HT1080 (cell line): Measurements from ENCODE around the gene MARVELD3. TPM values are rescaled to one million over a fixed set of nuclear protein-coding genes. Genes with fewer than 3 reads are reported as not detected.
"Not testable (repeated sequence)": the region's sequence is repeated elsewhere in the genome, so short reads cannot be mapped to it uniquely, and the experiment has no call there.

Source experiments
- DNase-seq: peaks from one replicate; pipeline ENCODE4 v3.0.0-alpha.2; 2015; ENCODE audit warnings: low read depth
- polyA plus RNA-seq, 2 experiments: library from polyadenylated mRNA; depleted of rRNA; stranded (reverse); fragments of >200 nt; gene quantifications; 2 replicates each; pipeline ENCODE4 v1.2.3, GENCODE V29; 2015
- total RNA-seq: library from RNA; depleted of rRNA; stranded (reverse); fragments of >200 nt; shearing (Covaris generic); gene quantifications from 2 replicates; pipeline ENCODE4 v1.2.3, GENCODE V29; 2014; rRNA removed

The MARVELD3 gene, protein sequence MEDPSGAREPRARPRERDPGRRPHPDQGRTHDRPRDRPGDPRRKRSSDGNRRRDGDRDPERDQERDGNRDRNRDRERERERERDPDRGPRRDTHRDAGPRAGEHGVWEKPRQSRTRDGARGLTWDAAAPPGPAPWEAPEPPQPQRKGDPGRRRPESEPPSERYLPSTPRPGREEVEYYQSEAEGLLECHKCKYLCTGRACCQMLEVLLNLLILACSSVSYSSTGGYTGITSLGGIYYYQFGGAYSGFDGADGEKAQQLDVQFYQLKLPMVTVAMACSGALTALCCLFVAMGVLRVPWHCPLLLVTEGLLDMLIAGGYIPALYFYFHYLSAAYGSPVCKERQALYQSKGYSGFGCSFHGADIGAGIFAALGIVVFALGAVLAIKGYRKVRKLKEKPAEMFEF
- 0.10 and 0.55 TPM in 2 replicates for total RNA-seq
- not detected in 2 replicates for polyA plus RNA-seq (2015; cell fraction: cytosol; rRNA removed)
- 0.14 TPM in 1 of 2 replicates, not detected in the other for polyA plus RNA-seq (2015; cell fraction: nucleus; rRNA removed)

DNA sequence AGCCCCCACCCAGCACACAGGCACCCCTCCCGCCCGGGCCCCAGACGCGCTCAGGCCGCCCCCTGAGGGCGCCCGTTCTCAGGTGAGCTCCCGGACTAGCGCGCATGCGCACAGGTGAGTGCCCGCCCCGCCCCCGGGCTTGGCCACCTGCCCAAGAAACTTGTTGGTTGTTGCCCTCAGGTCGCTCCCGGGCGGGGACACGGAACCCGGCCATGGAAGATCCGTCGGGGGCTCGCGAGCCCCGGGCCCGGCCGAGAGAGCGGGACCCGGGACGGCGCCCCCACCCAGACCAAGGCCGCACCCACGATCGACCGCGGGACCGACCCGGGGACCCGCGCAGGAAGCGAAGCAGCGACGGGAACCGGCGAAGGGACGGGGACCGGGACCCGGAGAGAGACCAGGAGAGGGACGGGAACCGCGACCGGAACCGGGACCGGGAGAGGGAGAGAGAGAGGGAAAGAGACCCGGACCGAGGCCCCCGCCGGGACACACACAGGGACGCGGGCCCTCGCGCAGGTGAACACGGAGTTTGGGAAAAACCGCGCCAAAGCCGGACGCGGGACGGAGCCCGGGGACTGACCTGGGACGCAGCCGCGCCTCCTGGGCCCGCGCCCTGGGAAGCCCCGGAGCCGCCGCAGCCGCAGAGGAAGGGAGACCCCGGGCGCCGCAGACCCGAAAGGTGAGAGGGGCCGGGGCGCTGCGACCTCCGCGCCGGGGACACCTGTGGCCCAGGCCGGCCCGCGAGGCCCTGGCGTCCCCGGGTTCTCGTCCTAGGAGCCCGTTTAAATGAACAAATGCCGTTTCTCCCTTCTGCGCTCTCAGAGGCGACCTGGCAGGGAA is at the start of gene MARVELD3:
MARVELD3 (plus strand) TSS at position 167 of the 840 bp plus-strand sequence; CDS start at position 213, 46 bp downstream.
- DNase-seq, result no peak

DNA sequence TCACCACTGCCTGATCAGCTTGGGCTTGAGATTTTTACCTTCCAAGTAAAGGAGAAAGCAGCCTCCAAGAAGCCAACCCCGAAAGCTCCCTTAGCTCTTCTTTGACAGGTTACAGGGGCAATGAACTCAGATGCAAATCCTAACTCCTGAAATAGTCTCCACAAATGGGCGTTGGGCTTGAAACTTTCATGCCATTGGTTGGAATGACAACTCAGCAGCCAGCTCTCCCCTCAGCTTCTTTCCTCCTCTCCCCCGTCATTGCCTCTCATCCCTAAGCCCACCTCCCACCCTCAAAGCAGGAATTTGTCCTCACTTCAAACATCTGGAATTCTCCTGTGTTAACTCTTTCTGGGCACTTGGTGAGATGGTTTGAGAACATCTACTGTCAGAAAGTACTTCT is 49.0 kb upstream of the MARVELD3 start, which contains the start of gene TAT:
TAT (minus strand) TSS at position 122 of the 400 bp plus-strand sequence. CDS start 677 bp downstream, outside the sequence.
- DNase-seq, result no peak

DNA sequence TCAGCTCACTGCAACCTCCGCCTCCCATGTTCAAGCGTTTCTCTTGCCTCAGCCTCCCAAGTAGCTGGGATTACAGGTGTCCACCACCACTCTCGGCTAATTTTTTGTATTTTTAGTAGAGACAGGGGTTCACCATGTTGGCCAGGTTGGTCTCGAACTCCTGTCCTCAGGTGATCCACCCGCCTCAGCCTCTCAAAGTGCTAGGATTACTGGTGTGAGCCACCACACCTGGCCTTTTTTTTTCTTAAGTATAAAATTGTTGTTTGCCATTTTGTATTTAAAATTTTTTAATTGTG is 43.5 kb upstream of the MARVELD3 start:
- DNase-seq, result not testable (repeated sequence)

DNA sequence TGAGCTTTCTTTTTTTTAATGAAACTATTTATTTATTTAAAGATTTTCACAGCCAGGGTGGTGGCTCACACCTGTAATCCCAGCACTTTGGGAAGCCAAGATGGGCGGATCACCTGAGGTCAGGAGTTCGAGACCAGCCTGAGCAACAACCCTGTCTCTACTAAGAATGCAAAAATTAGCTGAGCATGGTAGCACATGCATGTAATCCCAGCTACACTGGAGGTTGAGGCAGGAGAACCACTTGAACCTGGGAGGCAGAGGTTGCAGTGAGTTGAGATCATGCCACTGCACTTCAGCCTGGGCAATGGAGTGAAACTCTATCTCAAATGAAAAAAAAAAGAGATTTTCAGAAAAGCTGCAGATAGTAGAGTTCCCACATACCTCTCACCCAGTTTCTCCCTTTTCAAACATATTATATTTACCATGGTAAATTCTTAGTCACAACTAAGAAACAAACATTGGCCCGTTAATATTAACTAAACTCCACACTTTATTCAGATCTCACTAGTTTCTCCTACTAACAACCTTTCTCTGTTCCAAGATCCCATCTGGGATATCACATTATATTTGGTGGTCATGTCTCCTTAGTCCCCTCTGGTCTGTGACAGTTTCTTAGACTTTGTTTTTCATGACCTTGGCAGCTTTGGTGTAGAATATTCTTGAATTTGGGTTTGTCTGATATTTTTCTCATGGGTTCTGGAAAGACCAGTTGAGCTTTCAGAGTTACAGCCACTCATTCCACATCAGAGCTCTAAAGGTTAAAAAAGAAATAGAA is 41.3 kb upstream of the MARVELD3 start:
- DNase-seq, result no peak

DNA sequence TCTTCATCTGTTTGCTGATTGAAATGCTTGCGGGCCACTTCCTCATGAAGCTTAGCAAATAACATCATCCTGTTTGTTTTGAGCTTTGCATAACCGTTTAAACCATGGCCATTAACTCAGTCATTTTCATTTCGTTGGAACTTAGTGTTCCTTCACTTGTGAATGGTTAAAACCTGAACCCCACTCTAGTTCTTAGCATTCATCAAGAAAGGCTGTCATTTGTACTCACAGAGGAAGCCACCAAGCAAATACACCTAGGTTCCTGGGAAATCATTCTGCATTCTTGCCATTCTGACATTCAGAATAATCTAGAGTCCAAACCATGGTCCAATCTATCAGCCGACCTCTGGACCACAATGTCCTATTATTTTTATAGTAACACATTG is 40.7 kb upstream of the MARVELD3 start:
- no peak for DNase-seq

DNA sequence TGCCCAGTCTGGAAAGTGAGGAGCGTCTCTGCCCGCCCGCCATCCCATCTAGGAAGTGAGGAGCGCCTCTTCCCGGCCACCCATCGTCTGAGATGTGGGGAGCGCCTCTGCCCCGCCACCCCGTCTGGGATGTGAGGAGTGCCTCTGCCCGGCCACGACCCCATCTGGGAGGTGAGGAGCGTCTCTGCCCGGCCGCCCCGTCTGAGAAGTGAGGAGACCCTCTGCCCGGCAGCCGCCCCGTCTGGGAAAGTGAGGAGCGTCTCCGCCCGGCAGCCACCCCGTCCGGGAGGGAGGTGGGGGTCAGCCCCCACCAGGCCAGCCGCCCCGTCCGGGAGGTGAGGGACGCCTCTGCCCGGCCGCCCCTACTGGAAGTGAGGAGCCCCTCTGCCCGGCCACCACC is 36.6 kb upstream of the MARVELD3 start:
- not testable (repeated sequence) for DNase-seq

DNA sequence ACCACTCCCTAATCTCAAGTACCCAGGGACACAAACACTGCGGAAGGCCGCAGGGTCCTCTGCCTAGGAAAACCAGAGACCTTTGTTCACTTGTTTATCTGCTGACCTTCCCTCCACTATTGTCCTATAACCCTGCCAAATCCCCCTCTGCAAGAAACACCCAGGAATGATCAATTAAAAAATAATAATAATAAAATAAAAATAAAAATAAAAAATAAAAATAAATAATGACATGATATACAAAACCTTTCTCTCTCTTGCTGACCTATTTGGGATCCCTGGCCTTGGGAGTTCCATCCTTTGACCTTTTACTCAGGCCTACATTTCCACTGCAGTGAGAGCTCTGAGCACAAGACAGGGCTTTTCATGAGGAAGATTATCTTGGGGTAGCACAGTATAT is 35.9 kb upstream of the MARVELD3 start:
- not testable (repeated sequence) for DNase-seq

DNA sequence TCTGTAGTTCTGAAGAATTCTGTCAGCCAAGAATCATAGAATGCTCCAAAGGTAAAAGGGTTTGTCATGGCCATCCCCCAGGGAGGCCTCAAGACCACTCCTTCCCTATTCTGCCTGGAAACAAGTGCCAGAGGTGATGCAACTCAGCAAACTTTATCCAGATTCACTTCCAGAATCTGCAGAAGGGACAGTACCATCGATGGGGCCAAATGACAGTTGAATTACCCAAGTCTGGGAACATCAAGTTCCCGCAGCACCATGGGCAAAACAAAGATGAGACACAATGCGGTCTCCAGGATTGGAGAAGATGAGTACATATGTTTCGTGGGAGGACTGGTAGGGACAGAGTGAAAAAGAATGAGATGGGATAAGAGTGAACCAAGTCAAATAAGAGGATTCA is 35.4 kb upstream of the MARVELD3 start:
- DNase-seq, result no peak

DNA sequence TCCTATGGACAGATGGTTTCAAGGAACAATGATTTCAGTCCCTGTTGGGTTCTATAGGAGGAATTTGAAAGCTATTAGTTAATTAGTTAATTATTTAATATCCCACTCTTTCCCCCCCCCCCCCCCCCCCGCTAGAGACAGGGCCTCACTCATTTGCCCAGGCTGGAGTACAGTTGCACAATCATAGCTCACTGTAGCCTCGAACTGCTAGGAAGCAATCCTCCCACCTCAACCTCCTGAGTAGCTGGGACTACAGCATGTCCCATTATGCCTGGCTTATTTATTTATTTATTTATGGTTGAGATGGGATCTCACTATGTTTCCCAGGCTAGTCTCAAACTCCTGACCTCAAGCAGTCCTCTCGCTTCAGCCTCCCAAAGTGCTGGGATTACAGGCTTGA is 34.1 kb upstream of the MARVELD3 start:
- no peak for DNase-seq

DNA sequence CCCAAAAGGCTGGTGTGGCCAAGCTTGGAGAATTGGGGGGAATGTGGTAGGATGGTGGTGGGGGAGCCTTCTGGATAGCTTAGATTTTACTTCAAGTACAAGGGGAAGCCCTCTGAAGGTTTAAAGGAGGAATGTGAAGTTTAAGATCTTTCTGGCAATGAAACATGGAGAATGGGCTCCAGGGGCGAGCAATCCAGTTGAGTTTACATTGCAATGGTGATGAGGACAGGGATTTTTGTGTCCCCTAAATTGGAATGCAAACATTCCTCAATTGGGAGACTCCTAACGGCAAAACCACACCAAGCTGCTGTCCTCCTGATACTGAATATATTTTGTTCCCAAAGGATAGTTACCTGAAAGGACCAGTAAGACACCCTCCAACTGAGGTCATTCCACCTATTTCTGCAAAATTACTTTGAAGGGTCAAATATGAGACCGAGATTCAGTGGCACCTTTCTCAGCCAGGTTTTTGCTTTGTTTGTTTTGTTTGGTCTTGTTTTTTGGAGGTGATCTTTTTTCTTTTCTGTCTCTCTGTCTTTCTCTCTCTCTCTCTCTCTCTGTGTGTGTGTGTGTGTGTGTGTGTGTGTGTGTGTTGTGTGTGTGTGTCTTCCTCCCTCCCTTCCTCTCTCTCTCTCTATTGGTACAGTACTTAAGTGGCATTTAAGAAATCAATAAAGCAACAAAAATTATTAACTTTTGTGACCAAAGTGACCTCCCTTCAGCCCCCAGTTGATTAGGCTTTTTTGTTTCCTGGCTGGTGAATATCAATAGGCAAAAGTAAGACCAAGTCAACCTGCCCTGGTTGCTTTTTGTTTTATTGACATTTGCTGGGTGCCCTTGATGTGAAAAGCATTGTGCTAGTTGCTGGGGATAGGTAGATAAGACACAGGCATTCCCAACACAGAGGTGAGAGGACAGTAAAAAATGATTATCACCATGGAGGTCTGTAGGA is 32.7 kb upstream of the MARVELD3 start:
- DNase-seq, result no peak

DNA sequence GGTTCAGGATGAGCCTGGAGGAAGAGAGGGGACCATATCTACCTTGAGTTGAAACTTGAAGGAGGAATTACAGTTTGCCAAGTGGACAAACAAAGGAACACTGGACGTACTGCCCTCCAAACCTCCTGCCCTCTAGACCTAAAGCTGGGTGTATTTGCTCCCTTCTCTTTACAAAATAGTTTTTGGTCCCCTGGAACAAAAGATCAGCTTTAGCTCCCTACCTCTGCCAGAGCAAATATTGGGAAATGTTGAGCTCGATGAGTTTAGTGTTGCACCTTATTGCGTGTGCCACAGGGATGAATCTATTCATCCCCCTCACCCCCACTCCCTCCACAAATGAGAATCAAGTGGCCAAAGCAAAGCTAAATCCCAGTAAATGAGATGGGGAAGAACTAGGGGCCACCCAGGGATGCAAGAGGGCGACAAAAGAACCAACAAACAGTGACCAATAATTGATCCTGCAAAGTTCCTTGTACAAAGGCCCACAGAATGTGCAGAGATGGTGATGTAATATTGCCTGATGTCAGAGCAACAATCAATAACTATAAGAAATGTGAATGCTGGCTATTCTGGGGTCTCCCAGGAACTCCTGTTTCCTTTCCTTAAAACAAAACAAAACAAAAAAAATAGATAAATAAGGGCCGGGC is 31.9 kb upstream of the MARVELD3 start:
- DNase-seq, result no peak

DNA sequence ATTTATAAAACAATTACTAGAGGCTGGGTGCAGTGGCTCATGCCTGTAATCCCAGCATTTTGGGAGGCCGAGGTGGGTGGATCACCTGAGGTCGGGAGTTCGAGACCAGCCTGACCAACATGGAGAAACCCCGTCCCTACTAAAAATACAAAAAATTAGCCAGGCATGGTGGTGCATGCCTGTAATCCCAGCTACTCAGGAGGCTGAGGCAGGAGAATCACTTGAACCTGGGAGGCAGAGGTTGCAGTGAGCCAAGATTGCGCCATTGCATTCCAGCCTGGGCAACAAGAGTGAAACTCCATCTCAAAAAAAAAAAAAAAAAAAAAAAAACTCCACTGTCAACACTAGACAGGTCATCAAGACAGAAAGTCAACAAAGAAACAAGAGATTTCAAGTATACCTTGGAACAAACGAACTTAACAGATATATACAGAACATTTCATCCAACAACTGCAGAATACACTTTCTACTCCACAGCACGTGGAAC is 30.6 kb upstream of the MARVELD3 start:
- not testable (repeated sequence) for DNase-seq

DNA sequence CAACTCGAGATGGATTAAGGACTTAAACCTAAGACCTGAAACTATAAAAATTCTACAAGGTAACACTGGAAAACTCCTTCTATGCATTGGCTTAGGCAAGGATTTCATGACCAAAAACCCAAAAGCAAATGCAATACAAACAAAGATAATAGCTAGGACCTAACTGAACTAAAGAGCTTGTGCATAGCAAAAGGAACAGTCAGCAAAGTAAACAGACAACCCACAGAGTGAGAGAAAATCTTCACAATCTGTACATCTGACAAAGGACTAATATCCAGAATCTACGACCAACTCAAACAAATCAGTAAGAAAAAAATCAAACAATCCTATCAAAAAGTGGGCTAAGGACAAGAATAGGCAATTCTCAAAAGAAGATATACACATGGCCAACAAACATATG is 27.6 kb upstream of the MARVELD3 start:
- not testable (repeated sequence) for DNase-seq

DNA sequence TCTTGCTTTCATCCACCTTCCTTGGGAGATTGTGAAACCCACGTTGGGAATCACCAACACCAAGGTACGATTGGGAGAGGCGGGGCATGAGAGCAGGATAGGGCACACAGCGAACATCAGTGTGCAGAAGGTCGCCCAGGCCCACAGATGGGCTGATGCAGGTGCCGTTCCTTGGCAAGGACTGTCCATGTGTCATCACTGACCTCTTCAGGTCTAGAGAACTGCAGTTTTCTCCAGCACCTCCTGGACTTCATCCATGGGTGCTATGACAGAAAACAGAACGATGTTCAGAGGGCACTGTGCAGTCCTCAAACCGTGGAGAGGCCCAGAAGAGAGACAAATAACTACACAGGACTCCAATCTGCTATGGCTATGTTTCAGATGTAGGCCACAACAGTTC is 25.2 kb upstream of the MARVELD3 start:
- no peak for DNase-seq

DNA sequence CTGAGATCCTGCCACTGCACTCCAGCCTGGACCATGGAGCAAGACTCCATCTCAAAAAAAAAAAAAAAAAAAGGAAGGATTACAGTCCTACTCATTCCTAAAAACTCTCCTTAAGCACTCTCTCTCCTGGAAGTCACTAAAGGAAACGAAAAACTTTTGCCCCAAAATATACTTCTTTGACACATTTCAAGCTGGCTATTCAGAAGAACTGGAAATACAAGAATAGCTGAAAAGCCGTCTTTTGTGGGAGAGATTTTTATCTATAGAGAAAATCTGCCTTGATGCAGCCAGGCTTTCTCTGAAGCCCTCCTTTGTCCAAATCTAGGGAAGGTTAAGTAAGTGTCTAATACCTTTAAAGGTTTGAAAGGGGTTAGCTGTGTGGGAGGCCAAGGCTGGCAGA is 16.9 kb upstream of the MARVELD3 start:
- DNase-seq, result no peak

DNA sequence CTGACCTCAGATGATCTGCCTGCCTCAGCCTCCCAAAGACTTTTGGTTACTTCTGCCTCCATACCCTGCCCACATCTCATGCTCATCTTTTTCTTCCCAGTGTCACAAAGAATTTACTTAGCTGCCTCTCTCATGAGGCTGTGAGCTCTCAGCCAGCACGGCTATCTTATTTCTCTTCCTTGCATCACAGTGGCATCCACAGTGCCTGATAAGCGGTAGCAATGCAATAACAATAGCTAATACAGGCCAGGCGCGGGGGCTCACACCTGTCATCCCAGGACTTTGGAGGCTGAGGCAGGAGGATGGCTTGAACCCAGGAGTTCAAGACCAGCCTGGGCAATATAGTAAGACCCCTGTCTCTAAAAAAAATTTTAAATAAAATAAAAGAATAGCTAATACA is 15.5 kb upstream of the MARVELD3 start:
- DNase-seq, result no peak

DNA sequence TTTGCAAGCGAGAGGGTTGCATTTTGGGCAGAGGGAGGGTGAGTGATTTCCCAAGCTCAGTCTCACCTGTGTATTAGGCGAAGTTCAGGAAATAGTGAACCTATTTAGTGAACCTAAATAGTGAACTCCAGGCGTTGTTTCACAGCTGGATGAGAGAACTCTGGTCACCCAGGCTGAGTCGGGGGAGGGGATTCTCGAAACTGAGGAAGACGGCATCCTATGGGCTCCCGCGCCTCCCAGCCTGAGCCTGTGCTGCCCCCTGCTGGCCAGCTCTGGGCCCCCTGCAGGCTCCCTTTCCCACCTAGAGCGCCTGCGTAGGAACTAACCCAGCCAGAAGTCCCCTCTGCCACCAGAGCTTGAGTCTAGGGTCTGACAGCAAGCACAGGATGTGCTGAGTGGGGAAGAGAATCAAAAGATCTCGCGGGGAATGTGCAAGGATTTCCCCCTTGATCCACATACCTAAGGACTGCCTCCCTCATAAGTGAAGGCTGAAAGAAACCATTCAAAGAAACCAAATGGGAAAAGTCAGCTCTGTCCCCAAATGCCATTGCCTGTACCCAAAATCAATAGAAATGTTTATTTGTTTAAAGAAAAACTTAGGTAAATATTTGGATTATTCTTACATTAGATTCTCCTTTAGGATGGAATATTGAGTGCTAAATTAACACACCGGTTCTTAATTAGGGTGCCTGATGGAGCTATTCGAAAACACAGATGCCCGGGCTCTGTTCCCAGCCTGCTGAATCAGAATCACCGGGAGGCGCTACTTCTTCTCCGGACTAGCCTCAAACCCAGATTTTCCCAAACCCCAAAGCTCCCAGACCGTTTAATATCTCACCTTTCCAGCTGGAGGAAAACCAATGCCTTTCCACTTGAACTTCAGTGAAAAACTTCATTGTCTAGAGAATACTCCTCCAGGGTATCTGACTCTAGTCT is 14.8 kb upstream of the MARVELD3 start:
- DNase-seq, result peak; percentile 53

DNA sequence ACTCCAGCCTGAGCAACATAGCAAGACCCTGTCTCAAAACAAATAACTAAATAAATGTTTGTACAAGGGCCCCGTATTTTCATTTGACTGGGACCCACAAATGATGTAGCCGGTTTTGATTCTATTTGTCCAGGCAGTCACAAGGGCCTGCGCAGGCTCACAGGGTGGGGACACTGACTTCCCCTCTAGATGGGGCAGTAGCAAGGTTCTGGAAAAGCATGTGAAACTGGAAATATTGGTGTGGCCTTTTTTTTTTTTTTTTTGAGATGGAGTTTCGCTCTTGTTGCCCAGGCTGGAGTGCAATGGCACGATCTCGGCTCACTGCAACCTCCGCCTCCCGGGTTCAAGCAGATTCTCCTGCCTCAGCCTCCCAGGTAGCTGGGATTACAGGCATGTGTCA is 11.0 kb upstream of the MARVELD3 start:
- not testable (repeated sequence) for DNase-seq
